Stimulated activated CD4-positive, alpha-beta T cell treated with anti-CD3 and anti-CD28 coated beads, TNF-alpha, amount 100 ng/mL, for 48 hours (primary cell): Measurements from ENCODE around the gene FBXO47.

Experiments
- DNase-seq, 3 donors: peaks; one replicate each; pipeline ENCODE4 v3.0.0-alpha.2; 2020; ENCODE audit warnings: low read depth in 3 of 3

Gene FBXO47

DNA sequence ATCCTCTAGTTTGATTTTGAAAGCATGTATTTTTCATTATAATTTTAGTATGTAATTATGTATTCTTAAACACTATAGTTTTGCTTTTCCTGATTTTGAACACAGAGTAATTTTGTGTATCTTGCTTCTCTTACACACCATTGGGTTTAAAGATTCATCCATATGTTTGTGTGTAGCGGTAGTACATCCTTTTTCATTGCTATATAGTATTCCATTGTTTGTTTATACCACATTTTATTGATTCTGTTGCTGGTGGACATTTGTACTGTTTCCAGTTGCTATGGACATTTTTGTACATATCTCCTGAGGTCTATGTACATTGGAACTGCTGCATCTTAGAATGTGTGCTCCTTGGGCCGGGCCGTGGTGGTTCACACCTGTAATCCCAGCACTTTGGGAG lies 62.3 kb downstream of the FBXO47 start:
- DNase-seq: no peak

DNA sequence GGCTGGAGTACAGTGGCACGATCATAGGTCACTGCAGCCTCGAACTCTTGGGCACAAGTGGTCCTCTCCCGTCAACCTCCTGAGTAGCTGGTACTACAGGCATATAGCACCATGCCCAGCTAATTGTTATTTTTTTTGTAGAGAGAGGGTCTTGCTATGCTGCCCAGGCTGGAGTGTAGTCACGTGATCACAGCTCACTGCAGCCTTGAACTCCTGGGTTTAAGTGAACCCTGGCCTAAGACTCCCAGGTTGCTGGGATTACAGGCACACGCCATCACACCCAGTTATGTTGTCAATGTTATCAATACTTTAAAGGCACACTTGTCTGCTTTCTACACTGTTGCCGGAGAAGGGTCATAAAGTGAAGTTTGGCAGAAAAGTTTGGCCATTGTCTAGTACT lies 63.8 kb downstream of the FBXO47 start:
- no peak for DNase-seq

DNA sequence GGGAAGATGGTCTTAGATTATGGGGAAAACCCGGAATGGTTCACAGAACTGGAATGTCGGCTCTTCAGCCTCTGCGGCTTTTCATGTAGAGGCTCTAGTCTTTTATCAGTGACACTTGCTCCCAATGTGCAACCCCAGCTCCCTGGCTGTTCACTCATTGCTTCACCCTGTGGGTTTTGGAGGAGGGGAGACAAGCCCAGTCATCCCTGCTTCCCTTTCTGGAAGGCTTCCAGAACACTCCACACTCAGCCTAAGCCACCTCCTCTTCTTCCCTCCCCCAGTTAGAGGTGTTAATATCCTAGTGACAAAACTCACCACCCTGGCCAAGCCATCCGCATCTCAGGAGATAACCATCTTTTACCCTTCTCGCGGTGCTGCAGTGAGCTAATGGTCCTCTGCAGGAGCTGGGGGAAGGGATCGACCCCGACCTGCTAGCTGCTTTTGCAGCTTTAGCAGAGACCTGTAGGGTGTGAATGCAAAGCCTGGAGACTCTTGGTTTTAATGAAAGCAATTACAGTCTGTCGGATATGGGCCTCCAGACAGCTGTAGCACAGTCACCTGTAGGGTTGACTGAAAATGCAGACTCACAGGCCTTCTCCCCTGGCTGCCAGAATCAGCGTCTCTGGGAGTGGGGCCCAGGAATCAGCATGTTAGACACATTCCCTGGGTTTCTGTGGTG lies 66.1 kb downstream of the FBXO47 start:
- DNase-seq: peak in 1 of 3 donors; percentile 6

DNA sequence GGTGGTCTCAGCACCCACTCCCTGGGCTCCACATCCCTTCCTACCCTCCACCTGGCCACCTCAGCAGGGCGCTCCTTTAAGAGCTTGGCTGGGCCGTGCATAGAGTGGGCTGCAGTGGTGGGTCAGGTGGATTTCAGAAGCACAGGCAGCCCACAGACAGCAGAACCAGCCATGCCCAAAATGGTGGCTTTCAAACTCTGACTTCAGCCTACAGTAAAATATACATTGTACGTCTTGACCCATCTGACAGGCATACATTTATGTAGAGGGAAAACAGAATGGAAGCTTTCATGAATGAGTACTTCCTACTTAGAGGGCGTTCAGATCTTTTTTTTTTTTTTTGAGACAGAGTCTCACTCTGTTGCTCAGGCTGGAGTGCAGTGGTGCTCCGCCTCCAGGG lies 67.8 kb downstream of the FBXO47 start:
- no peak for DNase-seq

DNA sequence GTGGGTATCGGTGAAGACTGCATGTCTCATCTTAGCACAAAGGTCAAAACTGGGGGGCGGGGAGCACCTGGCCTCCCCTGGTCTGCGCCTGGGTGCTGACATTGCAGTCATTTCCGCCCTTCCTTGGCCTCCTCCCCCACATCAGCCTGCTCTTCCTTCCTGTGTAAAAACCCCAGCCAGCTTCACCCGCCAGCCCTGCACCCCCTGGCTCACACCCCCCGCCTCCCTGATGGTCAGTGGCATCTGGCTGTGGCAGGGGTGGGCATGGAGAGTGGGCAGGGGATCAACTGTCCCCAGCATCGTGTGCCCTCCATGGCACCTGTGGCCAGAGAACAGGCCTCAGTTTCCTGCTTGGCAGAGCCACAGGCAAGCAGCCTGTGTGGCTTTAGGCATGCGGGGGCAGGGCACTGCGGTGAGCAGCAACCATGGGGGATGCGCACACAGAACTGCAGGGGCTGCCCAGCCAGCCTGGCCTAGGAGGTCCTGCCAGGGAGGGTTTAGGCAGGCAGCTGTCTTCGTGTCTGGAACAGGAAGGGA lies 68.3 kb downstream of the FBXO47 start:
- DNase-seq: peak; percentile 72 to 84 (median 84)

DNA sequence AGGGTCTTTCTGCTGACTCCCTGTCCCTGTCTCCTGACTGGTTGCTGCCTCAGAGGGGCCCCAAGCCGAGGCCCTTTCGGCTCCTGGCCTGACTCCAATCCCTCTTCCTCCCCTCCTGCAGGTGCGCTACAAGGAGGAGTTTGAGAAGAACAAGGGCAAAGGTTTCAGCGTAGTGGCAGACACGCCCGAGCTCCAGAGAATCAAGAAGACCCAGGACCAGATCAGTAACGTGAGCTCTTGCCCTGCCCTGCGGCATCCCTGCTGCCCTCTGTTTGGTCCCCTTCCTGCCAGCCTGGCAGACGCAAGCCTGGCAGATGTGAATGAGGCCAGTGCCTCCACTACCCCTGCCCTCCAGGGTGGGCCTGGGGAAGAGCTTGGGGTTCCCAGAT lies 68.9 kb downstream of the FBXO47 start:
- no peak for DNase-seq

DNA sequence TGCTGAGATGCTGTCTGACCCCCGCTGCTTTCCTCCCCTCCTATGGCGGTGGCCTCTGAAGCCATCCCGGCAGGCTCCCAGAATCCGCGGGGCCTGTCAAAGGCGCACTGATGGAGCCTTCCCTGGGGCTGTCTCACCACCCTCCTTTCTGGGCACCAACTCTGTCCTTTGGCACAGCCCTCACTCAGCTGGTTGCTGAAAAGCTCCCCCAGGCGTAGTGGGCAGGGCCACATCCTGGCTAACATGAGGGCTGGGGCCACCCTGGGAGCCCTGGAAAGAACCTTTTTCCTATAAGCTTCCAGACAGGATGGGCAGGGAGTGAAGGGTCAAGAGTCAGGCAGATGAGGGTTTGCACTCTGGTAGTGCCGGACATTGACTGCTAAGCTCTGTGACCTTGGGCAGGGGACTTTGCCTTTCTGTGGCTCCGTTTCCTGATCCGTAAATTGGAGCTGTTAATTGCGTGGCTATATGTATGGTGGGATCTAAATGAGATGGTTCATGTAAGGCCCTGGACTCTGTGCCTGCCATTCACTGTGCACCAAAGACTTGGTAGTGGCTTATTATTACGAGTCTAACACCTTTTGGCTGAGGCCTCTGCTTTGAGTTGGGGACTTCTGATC lies 69.4 kb downstream of the FBXO47 start:
- no peak for DNase-seq

DNA sequence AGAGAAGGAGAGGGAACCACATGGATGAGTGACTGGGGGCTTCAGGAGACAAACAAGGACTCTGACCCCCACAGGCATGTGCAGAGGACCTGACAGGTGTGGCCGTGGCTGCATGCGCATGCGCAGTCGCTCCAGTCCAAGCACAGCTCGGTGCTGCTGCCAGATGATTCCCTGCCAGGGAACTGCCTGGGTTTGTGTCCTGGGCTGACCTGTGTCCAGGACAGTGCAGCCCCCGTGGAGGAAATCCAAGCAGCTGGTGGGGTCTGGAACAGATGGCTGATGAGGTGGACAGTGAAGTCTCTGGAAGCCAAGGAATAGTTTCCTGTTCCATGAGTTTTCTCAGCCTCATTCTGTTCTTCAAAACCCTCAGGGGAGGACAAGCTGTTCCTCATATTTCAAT lies 70.0 kb downstream of the FBXO47 start:
- DNase-seq: no peak

DNA sequence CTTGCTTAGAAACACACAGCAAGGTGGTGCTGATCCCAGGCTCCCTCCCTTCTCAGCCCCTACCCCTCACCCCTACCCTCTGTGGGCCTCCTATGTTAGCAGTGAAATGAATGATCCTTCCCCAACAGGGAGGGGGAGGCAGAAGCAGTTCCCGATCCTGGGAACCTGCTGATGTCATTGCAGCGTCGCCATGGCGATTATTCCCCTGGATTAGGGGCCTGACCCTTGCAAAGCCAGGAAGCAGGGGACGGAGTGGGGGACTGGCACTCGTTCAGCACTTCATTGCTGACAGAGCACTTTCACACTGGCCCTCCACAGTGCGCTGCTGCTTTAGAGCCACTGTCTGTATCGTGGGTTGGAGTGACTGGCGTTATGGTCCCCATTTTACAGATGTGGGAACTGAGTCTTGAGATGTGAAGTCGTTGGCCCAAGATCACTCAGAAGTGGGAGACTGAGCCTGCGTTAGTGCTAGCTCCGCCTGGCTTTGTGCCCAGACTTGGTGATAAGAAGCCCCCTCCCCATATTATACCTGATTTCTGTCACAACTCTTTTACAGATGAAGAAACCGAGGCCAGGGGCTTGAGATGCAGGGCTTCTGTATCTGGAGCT lies 70.8 kb downstream of the FBXO47 start:
- DNase-seq: no peak

DNA sequence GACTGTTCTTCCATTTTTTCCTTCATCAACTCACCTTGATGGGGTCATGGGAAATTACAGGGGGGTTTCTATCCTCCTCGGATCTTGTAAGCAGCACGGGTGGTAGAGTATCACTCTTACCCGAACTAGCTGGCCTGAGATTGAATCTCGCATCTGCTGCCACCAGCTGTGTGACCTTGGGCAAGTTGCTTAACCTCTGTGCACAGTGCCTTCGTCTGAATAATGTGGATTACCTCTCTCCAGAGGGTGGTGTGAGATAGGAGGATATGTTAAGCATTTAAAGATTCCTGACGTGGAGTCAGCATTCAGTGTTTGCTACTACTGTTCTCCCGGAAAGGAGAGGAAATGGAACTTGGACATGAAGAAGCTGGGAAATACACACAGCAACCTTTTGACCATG lies 72.9 kb downstream of the FBXO47 start:
- no peak for DNase-seq

DNA sequence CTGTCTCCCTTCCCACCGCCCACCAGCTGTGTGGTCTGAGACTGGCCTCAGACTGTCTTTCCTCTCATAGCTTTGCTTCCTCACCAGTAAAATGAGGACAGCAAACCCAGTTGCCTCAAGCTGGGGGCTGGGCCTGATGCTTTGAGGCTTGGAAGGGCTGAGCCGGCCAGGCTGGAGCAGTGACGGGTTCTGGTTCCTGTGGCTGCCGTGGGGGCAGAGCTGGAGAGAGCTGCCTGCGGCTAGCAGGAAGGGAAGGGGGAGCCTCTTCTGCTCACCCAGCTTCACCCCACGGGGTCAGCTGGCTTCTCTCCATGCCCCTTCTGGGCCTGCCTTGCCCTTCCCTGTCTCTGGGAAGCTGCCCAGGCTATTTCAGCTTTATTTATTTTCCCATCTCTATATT lies 73.6 kb downstream of the FBXO47 start:
- no peak for DNase-seq

DNA sequence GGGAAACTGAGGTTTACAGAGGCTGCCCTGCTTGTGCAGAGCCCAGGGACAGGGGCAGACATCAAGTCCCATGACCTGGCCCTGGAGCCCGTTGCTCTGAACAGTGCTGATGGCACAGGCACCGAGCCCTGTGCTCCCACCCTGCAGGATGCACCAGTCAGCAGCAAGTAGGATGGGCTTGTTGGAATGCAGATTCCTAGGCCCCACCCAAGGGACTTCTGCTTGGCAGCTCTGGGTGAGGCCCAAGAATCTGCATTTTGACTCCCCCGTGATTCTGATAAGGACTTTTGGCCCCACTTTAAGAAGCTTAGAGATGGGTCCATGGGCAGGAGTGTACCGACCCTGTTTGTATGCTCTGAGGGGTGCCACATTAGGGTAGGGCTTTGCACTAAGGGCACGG lies 74.1 kb downstream of the FBXO47 start:
- DNase-seq: no peak

DNA sequence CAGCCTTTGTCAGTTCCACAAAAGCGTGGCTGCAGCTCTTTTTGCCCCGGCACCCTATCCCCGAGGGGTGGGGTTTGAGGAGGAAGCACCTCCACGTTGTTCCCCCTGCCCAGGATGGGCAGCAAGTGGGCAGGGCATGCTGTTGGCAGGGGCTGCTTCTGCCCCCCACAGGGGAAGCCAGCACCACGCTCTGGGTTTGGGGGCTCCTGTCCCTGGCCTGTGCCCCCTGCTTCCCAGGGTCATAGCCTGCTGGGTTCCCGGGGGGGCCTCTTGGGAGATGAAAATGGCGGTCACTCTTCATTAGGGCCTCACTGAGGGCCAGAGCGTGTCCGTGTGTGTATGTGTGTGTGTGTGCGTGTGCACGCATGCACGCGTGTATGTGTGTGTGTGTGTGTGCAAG lies 74.6 kb downstream of the FBXO47 start:
- no peak for DNase-seq

DNA sequence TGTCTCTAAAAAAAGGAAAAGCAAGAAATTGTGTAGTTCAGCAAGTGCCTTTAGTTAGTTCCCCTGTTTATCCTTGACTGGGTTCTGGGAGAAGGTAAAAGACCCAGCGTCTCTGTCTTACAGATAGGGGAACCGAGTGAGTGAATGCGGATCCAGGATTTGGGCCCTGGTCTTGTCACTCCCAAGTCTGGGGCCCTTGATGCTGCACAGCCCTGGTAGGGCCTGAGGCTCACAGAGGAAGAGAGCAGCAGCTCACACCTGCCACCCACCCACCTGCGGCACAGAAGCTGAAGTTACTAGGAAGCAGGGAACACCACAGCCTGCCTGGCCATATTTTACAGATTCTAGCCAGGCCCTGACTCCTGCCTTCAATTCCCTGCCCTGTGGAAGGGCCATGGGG lies 75.1 kb downstream of the FBXO47 start:
- DNase-seq: no peak

DNA sequence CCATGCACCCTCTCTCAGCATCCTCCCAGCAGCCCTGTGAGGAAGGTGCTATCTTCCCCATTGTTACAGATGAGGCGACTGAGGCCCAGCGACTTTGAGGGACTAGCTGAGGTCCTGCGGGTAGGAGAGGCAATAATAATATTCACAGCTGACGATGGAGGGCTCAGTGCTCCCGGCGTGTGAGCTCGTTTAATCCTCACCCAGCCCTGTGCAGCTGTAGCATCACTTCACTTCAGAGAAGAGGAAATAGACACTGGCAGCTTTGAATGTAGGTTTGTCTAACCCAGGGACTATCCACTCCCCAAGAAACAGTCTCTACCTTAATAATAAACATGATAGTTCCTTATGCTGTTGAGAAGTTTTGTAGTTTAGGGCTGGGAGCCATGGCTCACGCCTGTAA lies 75.8 kb downstream of the FBXO47 start:
- no peak for DNase-seq

DNA sequence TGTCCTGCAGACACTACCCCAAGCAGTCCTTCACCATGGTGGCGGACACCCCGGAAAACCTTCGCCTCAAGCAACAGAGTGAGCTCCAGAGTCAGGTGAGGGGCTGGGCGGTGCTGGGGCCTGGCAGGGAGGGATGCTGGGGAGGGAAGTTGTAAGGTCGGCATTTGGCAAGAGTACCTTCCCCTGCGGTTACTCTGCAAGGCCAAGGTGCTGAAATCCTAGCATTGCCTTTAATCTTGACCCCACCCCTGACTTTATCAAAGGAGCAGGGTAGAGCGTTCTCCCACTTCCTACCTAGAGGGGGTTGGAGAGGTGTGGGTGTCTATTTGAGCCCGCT lies 76.8 kb downstream of the FBXO47 start:
- DNase-seq: no peak

DNA sequence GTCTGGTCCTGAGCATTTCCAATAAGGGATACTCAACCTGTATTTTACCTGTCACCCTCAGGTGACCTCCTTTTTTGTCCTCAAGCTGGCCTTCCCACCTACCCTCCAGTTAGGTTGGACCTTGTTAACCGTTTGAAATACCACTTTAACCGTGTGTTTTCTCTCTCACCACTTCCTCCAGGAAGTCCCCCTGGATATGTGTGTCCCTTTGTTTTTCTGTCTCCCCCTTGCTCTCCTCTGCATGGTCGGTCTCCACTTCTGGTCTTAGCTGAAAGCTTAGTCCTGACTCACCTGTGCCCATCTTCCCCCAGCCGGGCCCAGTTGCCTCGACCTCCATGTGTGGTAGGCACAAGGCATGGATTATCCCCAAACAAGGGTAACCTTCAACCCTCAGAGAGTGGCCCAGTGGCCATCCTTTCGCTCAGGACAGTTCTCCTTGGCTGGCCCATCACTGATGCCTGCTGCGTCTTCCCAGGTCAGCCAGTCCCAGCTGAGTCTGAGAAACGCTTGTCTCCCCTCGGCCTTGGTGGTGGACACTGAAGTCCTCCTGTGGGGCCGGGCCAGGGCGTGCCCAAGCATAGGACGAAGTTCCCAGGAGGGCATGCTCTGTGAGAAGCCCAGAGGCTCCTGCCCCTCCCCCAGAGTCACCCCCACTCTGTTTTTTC lies 77.3 kb downstream of the FBXO47 start:
- no peak for DNase-seq

DNA sequence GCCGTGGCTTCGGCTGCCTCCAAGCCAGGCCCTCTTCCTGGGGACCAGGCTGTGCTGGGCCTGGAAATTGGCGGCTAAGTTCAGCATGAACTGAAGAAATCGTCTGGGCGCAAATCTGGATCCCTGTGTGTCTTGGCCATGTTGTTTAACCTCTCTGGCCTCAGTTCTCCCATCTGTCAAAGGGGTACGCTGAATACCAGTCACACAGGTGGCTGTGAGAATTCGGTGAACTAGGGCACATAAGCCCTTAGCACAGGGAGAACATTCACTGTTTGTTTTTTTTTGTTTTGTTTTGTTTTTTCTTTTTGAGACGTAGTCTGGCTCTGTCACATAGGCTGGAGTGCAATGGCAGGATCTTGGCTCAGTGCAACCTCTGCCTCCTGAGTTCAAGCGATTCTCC lies 78.4 kb downstream of the FBXO47 start:
- DNase-seq: no peak

DNA sequence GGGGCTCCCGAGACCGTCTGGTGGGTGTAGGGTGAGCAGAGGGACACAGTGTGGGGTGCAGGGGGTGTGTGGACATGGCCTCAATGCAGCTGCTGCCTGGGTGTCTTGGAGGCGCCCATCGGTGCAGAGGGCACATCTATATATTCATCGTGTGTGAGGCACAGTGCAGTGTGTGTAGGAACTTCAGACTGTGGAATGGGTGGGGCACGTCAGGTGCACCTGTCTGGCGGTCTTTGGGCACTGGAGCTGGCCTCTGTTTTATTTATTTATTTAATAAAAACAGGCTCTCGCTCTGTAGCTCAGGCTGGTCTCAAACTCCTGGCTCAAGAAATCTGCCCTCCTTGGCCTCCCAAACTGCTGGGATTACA lies 80.6 kb downstream of the FBXO47 start:
- no peak for DNase-seq
